ENCODE measurements around the gene SH2D3C.

The SH2D3C gene, protein sequence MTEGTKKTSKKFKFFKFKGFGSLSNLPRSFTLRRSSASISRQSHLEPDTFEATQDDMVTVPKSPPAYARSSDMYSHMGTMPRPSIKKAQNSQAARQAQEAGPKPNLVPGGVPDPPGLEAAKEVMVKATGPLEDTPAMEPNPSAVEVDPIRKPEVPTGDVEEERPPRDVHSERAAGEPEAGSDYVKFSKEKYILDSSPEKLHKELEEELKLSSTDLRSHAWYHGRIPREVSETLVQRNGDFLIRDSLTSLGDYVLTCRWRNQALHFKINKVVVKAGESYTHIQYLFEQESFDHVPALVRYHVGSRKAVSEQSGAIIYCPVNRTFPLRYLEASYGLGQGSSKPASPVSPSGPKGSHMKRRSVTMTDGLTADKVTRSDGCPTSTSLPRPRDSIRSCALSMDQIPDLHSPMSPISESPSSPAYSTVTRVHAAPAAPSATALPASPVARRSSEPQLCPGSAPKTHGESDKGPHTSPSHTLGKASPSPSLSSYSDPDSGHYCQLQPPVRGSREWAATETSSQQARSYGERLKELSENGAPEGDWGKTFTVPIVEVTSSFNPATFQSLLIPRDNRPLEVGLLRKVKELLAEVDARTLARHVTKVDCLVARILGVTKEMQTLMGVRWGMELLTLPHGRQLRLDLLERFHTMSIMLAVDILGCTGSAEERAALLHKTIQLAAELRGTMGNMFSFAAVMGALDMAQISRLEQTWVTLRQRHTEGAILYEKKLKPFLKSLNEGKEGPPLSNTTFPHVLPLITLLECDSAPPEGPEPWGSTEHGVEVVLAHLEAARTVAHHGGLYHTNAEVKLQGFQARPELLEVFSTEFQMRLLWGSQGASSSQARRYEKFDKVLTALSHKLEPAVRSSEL
- total RNA-seq = 0.46 to 24.1 (median 14.9) reads per million in 18 experiments

DNA sequence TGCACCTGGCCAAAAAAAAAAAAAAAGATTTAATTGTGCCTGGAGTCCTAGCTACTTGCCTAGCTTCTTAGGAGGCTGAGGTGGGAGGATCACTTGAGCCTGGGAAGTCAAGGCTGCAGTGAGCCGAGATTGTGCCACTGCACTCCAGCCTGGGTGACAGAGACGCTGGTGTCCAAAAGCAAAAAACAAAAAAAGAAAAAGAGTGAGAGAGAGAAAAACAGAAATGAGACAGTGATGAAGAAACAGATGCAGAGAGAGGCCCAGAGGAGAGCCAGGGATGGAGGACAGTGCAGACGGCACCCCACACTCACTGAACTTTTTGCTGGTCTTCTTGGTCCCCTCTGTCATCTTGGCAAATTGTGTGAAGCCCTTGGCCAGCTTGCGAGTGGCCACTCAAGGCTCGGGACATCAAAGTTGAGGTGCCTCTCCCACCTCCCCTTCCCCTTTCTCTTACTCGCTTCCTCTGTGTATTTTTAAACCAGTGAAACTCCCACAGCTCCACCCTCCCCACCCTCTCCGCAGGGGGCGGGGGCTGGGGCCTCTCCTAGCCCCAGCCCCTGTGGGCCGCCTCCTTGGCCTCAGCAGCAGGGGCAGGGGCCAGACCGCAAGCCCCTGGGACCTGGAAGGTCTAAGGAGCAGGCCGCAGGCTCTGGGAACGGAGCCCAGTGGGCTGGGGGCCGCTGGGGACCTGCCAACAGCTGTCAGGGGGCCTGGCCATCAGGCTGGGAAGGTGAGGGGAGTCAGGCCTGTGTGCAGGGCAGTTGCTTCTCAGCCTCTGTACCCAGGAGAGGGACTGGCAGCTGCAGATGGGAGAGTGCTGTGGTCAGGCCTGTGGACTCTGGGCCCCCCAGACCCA lies at the start of gene SH2D3C:
TSS of gene SH2D3C (minus strand) at position 387 of the 856 bp plus-strand sequence. CDS start at position 348, 39 bp downstream.
- peak; percentile 64 to 69 for DNase-seq

DNA sequence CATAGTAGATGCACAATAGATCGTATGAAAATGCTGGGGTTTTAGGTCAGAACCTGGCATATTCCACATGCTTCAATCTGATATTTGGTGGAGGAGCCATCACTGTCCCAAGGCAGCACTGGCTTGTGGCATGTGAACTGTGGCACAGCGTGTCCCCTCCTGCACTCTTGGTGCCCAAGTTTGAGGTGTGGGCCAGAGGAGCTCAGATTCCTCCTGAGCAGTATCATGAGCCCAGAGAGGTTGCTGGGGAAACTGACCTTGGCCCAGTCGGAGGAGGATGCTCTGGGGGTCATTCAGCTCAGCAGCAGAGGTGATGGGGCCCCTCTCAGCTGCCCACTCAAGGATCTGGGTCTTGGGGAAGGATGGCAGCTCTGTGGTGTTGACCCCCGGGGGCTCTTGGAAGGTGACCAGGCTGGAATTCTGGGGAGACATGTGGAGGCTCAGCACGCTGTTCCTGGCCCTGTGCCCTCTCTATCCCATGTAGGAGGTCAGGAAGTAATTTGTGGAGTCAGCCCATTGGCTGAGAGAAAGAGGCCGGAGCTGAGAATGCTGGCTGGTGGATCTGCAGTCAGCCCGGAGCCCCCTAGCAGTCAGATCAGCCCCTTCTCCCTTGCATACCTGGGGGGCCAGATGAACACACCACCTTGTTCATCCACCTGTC lies 47.9 kb upstream of the SH2D3C start:
- no peak for DNase-seq

DNA sequence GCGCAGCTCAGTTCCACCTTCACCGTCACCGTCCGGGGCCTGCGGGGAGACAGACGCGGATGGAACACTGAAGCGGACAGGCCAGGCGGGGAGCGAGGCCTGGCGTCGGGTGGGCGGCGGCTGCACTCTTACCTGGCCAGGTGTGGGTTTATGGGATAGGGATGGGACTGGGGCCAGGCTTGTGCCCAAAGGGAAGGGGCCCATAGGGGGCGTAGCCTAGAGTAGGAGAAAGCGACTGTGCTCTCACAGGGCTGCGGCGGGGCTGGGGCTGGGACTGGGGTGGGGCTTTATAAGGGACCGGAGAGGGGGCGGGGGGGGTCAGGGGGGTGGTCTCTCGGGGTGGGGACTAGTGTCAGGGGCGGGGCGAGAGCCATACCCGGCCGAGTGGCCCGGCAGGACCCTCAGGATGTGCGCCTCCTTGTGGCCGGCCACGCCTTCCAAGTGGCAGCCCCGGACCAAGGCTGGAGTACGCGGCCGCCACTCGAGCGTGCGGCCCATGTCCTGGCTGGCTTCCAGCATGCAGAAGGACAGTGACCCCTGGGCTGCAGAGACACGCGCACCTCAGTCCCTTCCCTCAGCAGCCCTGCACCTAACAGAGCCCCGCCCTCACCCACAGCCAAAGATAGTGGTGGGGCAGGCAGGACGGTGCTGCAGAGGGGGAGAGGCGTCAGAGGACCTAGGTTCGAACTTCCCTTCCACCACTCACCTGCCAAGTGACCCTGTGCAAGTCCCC lies 47.0 kb upstream of the SH2D3C start:
- no peak for DNase-seq

DNA sequence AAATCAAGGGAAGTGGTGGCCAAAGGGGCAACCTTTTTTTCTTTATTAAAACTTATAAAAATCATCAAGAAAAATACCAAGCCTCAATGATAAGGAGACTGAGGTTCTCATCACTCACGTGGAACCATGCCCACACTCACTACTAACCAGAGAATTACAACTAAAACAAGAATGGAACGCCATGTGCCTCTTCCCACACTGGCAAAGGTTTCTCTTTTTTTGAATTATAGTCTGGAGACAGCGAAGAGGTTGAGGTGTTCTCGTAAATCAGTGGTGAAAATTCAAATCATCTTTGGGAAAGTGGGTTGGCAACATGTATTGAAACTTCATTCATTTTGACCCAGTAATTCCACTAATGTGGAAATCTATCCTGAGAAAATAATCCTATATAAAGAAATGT lies 43.6 kb upstream of the SH2D3C start:
- DNase-seq = no peak

DNA sequence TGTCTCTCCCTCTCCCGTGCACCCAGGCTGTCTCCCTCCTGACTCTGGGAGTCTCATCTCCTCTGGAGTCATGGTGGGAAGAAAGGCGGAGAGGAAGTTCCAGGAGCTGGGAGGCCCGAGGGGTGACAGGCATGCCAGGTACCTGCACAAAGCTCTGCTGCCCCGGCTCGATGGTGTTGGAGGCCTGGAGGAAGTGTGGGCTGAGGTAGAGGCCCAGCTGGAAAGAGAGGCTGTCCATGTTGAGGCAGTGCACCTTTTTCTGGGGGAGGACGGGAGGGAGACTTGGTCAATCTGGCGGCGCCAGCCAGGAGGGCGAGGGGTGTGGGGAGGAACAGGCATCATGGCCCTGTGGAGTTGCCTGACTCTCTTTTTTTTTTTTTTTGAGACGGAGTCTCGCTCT lies 40.1 kb upstream of the SH2D3C start:
- DNase-seq = no peak

DNA sequence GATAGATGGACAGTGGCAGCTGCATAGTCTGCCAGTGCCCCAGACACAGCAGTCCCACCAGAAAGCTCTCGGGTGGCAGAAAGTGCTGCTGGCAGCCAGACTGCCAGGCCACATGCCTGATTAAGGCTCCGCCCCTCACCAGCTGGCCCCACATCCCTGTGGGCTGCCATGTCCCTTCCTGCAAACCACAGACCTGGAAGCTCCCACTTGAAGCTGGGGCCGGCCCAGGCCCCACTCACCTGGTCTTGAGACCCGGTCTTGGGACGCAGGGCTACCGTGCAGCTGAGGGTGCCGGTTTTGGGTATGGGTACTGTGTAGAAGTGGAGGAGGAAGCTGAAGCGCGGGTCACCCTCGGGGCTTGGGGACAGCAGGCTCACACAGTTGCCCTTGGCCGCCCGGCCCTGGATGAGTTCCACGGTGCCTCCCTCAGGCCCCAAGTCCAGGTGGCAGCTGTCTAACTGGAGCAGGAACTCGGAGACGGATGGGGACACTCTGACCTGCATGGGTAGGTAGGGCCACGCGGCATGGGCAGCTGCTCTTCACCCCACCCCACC lies 39.5 kb upstream of the SH2D3C start:
- DNase-seq = peak in 1 of 2 donors; percentile 1

DNA sequence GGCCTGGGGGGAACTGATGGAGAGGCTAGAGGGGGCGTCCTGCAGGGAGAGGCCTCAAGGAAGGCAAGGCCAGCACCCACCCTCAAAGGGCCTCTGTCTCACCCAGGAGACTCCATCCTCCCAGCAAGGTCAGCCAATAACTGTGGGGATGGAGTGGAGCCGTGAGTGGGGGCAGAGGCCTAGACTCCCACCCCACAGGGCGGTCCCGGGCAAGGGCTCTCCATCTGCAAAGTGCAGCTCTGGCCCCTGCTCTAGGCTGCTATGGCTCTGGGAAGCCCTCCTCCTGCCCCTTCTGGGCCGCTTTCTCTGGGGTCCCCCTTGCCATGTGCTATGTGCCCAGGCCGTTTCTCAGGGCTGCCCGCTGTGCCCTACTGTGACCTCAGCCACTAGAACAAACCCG lies 38.3 kb upstream of the SH2D3C start:
- no peak for DNase-seq

DNA sequence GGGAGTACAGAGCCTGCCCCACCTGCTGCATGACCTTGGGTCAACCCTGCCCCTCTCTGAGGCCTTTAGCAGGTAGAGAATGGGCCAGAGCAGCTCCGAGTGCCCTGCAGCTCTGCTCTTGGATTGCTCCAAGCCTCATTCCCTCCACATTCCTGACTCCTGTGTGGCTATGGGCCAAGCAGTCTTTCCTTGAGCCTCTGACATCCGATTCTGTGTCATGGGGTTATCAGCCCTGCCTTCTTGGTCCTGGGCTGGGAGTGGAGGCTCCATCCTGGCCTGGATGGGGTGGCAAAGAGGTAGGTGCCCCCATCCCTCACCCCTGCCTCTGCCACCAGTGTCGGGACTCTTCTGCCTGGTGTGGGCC lies 37.9 kb upstream of the SH2D3C start:
- no peak for DNase-seq

DNA sequence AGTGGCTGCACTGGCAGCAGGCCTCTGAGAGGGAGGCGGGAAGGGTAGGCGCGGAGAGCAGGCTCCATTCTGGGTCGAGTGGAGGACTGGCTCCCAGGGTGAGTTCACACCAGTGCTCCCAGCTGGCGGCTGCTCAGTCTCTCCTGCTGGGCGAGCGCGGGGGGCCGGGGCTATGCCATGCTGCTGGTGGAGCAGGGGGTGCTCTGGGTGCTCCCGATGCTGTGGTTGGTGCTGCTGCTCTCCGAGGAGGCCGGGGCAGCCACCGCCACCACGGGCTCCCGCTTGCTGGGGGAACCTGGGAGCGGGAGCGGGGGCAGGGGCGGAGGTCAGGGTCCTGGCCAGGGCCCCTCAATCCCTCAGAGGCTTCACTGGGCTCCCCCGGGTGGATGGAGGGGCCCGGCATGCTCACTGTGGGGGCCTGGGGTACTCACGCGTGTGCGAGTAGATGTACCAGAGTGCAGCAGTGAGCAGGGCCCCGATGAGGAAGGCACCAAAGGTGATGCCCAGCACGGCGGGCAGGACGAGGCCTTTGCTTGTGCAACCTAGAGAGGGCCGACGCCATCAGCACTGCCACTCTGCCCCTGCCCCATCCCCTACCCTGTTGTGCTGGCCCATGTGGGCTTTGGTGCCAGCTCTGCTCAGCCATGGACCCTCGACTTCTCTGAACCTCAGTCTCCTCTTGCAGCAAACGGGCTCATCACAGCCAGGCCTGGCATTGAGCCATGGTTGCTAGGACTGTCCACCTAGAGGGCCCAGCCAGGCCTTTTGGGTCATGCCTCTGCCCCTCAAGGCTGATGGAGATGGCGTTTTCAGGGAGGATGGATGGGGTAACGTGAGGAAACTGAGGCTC lies 37.3 kb upstream of the SH2D3C start:
- peak in 1 of 2 donors; percentile 2 for DNase-seq

DNA sequence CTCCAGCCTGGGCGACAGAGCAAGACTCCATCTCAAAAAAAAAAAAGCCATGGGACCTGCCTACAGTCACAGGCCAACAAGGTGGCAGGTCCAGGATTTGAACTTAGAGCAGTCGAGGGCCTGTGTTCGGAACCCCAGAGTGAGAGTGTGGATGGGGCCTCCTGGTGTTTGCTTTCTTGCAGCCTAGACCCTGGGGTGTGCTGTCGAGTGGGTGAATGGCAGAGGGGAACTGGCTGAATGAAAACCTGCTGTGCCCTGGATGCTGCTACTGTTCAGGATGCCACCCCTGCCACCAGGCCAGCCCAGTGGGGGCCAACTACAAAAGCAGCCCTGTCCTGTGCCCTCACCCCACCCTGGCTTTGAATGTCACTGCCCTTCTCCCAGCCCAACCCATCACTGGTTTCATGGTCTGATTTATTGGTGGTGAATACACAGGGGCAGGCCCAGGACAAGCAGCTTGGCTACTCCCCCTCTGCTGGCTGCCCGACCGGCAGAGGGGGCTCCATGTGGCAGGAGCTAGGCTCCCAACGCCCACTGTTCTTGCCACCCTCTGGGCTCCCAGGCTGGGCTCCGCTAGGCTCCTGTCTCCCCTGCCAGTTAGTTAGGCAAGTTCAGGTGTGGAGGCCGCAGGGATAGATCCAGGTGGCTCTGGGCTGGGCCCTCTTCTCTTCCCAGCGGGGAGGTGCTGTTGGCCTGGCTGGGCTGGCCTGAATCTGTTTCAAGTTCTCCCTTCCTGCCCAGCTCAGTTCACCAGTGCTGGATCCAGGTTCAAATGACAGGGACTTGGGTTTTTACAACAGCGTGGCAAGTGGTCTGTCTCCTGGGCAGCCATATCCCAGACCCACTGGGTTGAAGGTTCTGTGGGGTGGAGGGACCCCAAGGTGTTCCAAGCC lies 36.4 kb upstream of the SH2D3C start:
- peak in 1 of 2 donors; percentile 1 for DNase-seq

DNA sequence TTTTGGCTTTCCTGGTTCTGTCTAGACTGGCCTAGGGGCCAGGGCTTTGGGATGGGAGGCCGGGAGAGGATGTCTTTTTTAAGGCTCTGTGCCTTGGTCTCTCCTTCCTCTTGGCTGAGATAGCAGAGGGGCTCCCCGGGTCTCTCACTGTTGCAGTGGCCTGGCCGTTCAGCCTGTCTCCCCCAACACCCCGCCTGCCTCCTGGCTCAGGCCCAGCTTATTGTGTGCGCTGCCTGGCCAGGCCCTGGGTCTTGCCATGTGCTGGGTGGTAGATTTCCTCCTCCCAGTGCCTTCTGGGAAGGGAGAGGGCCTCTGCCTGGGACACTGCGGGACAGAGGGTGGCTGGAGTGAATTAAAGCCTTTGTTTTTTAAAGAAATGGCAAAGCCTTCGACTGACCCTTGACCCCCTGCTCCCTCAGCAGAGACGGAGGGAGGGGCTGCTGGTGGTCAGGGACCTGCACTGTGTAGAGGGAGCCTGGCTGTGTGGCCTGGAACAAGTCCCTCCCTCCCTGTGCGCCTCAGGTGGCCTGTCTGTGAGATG lies 35.3 kb upstream of the SH2D3C start:
- DNase-seq = no peak

DNA sequence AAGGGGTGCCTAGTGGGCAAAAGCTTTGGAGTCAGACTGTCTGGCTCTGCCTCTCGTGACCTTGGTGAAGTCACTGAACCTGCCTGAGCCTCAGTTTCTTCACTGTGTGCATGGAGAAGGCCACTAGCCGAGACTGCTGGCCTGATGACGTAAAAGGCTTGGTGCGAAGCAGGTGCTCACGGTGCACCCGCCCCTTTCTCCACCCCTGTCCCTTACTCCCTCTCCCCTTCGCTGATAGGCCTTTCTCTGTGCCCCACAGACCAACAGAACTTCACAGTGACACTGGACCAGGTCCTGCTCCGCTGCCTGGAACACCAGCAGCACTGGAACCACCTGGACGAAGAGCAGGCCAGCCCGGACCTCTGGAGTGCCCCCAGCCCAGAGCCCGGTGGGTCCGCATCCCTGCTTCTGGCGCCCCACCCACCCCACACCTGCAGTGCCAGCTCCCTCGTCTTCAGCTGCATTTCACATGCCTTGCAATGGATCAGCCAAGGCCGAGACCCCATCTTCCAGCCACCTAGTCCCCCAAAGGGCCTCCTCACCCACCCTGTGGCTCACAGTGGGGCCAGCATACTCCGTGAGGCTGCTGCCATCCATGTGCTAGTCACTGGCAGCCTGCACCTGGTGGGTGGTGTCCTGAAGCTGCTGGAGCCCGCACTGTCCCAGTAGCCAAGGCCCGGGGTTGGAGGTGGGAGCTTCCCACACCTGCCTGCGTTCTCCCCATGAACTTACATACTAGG lies 34.6 kb upstream of the SH2D3C start:
- no peak for DNase-seq

DNA sequence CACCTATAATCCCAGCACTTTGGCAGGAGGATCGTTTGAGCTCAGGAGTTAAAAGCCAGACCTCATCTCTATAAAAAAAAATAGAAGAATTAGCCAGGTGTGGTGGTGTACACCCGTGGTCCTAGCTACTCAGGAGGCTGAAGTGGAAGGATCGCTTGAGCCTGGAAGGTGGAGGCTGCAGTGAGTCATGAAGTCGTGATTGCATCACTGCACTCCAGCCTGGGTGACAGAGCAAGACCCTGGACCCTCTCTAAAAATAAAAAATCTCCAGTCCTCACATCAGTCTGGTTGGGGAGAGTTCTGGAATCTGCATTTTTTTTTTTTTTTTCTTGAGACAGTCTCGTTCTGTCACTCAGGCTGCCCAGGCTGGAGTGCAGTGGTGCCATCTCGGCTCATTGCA lies 33.5 kb upstream of the SH2D3C start:
- no peak for DNase-seq

DNA sequence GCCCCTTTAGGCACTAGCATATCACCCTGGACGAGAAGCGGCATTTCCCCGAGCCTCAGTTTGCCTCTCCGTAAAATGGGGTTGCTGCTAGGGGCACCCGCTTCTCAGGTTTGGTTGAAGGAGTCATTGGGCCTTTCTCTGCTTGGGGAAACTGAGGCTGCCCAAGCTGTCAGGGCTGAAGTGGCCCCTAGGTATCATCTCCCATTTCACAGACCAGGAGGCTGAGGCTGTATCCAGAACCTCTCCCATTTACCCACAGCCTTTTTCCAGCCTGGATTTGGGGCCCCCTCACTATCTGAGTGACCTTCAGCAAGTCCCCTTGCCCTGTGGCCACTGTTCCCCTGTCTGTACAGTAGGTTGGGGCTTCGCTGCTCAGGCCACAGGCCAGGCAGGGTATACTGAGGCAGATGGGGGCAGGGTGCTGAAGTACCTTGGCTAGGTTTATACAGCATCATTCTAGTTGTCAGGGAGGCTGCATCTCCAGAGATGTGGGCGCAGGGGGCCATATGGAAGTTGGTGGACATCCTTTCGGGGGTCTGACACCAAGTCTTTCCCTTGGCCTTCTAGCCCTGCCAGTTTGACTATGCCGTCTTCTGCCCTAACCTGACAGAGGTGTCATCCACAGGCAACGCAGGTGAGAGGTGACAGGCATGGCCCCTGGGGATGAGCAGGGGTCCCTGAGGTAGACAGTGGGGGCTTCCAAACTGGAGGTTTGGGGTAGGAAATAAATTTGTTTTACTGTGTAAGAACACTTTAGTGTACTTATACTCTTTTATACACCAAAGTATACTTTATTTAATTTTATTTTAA lies 32.1 kb upstream of the SH2D3C start:
- no peak for DNase-seq

DNA sequence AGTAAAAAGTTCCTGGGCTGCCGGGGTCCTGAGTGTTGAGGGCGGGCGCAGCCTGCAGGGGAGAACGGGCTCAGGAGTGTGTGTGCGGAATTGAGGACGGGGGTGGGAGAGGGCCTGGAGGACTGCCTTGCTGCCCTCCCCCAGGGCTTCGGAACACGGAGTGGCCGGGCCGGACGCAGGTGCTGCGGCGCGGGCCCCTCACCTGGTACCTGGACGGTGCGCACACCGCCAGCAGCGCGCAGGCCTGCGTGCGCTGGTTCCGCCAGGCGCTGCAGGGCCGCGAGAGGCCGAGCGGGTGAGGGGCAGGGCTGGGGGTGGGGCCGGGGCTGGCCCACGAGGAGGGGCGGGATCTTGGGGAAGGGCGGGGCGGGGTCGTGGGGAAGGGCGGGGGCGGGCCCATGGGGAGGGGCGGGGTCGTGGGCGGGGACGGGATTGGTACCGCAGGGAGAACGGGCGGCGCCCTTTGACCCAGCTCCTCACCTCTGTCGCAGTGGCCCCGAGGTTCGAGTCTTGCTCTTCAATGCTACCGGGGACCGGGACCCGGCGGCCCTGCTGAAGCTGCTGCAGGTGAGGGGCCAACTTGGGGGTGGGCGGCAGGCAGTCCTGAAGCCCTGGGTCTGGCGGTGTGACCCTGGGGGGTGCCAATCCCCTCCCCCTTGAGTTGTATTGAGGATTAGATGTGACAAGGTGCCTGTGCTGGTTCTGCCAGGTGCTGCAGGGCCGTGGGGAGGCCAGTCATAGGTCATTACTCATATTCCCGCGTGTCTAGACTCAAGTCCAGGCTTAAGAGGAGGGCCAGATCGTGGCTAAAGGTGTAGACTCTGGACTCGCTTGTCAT lies 31.3 kb upstream of the SH2D3C start:
- DNase-seq = no peak

DNA sequence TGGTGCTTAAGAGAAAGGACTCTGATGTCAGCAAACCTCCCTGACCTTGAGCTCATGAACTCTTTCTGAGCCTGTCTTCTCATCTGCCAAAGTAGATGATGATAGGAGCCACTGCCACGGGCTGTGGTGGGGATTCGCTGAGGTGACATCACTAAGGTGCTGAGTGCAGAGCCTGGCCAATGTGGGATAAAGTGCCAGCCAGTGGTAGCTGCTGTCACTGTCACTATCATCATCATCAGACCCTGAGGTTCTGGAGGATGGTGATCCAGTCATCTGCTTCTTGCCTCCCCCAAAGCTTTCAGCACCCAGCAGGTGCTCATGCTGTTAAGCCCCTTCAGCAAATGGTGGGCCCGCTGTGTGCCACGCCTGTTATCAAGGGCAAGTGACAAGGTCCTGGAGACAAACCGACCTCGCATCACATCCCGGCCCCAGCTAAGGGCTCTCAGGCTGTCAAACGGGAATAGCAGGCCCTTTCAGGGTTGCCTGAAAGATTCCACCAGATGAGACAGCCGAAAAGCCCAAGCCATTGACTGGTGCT lies 30.6 kb upstream of the SH2D3C start:
- no peak for DNase-seq

All from inflammatory macrophage (primary cell).